ENCODE results near the gene PID1. TPM values are rescaled to one million over a fixed set of nuclear protein-coding genes. Genes with fewer than 3 reads are reported as not detected.

PID1 gene
- total RNA-seq, 1 donor from 2014 or later, result not detected

- no peaks in the 10 kb centered on the region for H3K36me3 Mint-ChIP-seq (ENCODE audit: unreplicated experiment)
- peaks cover 50% of the 10 kb centered on the region for H3K9me3 Mint-ChIP-seq (ENCODE audit: unreplicated experiment)
- no peak overlapping the region for H3K27ac Mint-ChIP-seq (ENCODE audit: unreplicated experiment)
- no peaks in the 10 kb centered on the region for H3K4me1 Mint-ChIP-seq (ENCODE audit: unreplicated experiment)
- H3K4me3 Mint-ChIP-seq (ENCODE audit: unreplicated experiment), result no peak overlapping the region
- no peaks in the 10 kb centered on the region for H3K27me3 Mint-ChIP-seq (ENCODE audit: unreplicated experiment)
- TF ChIP-seq, protein P1, sequence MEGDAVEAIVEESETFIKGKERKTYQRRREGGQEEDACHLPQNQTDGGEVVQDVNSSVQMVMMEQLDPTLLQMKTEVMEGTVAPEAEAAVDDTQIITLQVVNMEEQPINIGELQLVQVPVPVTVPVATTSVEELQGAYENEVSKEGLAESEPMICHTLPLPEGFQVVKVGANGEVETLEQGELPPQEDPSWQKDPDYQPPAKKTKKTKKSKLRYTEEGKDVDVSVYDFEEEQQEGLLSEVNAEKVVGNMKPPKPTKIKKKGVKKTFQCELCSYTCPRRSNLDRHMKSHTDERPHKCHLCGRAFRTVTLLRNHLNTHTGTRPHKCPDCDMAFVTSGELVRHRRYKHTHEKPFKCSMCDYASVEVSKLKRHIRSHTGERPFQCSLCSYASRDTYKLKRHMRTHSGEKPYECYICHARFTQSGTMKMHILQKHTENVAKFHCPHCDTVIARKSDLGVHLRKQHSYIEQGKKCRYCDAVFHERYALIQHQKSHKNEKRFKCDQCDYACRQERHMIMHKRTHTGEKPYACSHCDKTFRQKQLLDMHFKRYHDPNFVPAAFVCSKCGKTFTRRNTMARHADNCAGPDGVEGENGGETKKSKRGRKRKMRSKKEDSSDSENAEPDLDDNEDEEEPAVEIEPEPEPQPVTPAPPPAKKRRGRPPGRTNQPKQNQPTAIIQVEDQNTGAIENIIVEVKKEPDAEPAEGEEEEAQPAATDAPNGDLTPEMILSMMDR (IDR thresholded peaks at IDR 0.05), result no peak
- DNase-seq (ENCODE audit: extremely low spot score, unreplicated experiment), result no peak
Observed at GRCh38 chr2:229066121-229066715, 204.9 kb downstream of the PID1 start.

DNA sequence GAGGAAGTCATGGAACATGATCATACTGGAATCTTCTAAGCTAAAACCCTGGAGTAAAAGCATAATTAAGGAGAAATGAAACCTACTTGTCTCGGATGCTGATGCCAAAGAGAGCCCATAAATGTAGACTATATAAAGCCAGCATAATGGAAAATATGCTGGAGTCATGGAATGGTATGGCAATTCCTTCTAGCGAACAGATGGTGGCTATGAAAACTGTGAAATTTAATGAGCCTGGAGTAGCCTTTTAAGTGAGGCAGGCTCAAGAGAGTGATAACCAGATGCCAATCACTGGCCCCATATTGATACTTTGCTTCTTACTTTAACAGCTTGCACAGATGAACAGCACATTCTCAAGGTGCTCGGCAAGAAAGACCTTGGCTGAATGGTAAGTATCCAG, 206.3 kb downstream of the PID1 start:
- TF ChIP-seq, protein P1 (IDR thresholded peaks at IDR 0.05), result no peak
- peaks cover 57% of the 10 kb centered on the region for H3K9me3 Mint-ChIP-seq (ENCODE audit: unreplicated experiment)
- no peaks in the 10 kb centered on the region for H3K36me3 Mint-ChIP-seq (ENCODE audit: unreplicated experiment)
- H3K27me3 Mint-ChIP-seq (ENCODE audit: unreplicated experiment), result no peaks in the 10 kb centered on the region
- no peak for DNase-seq (ENCODE audit: extremely low spot score, unreplicated experiment)
- H3K4me3 Mint-ChIP-seq (ENCODE audit: unreplicated experiment), result no peak overlapping the region
- H3K27ac Mint-ChIP-seq (ENCODE audit: unreplicated experiment), result no peak overlapping the region
- H3K4me1 Mint-ChIP-seq (ENCODE audit: unreplicated experiment), result no peaks in the 10 kb centered on the region

GRCh38 chr2:229060147-229060546, 210.9 kb downstream of the PID1 start:
- H3K9me3 Mint-ChIP-seq (ENCODE audit: unreplicated experiment), result peaks cover 61% of the 10 kb centered on the region
- no peaks in the 10 kb centered on the region for H3K4me1 Mint-ChIP-seq (ENCODE audit: unreplicated experiment)
- H3K27me3 Mint-ChIP-seq (ENCODE audit: unreplicated experiment), result no peaks in the 10 kb centered on the region
- no peak overlapping the region for H3K4me3 Mint-ChIP-seq (ENCODE audit: unreplicated experiment)
- H3K36me3 Mint-ChIP-seq (ENCODE audit: unreplicated experiment), result no peaks in the 10 kb centered on the region
- no peak overlapping the region for H3K27ac Mint-ChIP-seq (ENCODE audit: unreplicated experiment)
- TF ChIP-seq, protein P1 (IDR thresholded peaks at IDR 0.05), result no peak
- no peak for DNase-seq (ENCODE audit: extremely low spot score, unreplicated experiment)

DNA sequence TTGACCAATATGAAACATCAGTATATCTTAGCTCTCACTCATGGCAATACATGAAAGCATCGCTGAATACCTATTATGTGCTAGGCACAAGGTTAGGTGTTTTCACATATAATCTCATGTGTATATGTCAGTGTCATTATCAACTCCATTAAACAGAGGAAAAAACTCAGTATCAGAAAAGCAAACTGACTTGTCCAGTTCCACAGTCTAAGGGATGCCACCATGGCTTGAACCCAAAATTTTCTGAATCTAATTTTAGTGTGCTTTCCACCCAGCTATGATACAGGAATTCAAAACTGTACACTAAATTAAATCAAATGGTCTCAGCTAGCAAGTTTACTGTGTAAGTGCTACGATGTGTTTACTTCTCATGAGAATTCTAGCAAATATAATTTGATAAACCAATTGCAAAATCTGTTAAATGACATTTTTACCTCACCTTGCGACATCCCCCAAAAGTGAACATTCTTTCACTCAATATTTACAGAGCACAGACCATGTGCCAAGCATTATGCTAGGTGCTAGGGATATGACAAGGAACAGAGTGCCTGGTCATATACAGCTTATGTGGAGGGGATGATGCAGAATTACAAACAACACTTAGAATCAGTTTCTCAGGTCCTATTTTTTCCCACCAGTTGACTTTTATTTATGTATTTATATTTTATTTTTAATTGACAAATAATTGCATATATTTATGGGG, 211.6 kb downstream of the PID1 start:
- H3K4me1 Mint-ChIP-seq (ENCODE audit: unreplicated experiment), result no peaks in the 10 kb centered on the region
- no peak for DNase-seq (ENCODE audit: extremely low spot score, unreplicated experiment)
- H3K9me3 Mint-ChIP-seq (ENCODE audit: unreplicated experiment), result peaks cover 61% of the 10 kb centered on the region
- no peaks in the 10 kb centered on the region for H3K36me3 Mint-ChIP-seq (ENCODE audit: unreplicated experiment)
- TF ChIP-seq, protein P1 (IDR thresholded peaks at IDR 0.05), result no peak
- H3K27me3 Mint-ChIP-seq (ENCODE audit: unreplicated experiment), result no peaks in the 10 kb centered on the region
- H3K27ac Mint-ChIP-seq (ENCODE audit: unreplicated experiment), result no peak overlapping the region
- no peak overlapping the region for H3K4me3 Mint-ChIP-seq (ENCODE audit: unreplicated experiment)

- H3K27ac Mint-ChIP-seq (ENCODE audit: unreplicated experiment), result no peak overlapping the region
- no peaks in the 10 kb centered on the region for H3K36me3 Mint-ChIP-seq (ENCODE audit: unreplicated experiment)
- H3K9me3 Mint-ChIP-seq (ENCODE audit: unreplicated experiment), result peaks cover 49% of the 10 kb centered on the region
- TF ChIP-seq, protein P1 (IDR thresholded peaks at IDR 0.05), result no peak
- H3K4me1 Mint-ChIP-seq (ENCODE audit: unreplicated experiment), result no peaks in the 10 kb centered on the region
- H3K4me3 Mint-ChIP-seq (ENCODE audit: unreplicated experiment), result no peak overlapping the region
- DNase-seq (ENCODE audit: extremely low spot score, unreplicated experiment), result no peak
- H3K27me3 Mint-ChIP-seq (ENCODE audit: unreplicated experiment), result no peaks in the 10 kb centered on the region
Observed at GRCh38 chr2:229057976-229058553, 213.0 kb downstream of the PID1 start.
